ENCODE data around the gene SORCS1.

DNA sequence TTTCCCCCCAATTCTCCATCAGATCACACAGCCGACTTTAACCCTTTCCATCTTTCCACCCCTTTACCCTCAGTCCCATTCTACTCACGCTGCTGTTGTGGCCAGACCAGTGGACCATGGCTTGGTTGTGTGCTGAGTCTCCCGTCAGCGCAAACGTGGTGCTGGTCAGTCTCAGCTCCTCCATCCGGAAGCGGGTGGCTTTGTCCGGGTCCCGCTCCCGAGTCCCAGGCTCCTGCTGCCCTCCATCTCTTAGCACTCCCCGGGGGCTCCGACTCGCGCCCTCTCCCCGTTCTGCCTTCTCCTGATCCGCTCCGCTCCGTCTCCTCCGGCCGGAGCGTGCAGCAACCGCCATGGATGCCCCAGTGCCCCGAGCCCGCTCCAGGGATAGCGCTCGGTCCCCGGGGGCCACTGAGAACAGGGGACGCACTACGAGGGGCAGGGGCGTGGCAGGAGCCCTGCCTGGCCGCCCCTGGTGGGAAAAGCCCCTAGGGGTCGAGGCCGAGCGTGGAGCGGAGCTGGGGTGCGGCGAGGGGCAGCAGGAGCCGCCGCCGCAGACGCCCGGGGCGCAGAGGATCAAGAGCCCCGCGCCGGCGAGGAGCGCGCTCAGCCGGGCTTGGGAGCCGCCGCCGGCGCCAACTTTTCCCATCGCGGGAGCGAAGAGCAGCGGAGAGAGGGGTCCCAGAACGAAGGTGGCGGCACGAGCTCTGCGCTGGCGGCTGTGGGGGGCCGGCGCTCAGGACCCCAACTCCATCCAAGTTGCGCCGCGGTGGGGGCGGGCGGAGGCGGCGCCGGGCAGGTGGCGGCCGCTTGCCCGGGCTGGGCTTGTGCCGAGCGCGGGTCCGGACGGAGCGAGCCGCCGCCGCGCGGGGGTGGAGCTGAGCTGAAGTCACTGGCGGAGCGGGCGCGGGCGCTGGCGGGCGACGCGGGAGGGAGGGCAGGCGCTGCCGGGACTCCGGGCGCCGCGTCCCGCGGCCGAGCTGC, at the start of gene SORCS1:
- TF ChIP-seq TBL1XR1 (IDR thresholded peaks at IDR 0.05; ENCODE audit: borderline replicate concordance, low read length, partially characterized antibody) = no peak
- no peak for TF ChIP-seq EZH2 (conservative IDR thresholded peaks at IDR 0.05; ENCODE audit: low read depth, low read length)
- TF ChIP-seq NR2C2 (CRISPR knock-in tag; IDR thresholded peaks at IDR 0.05; ENCODE audit: borderline replicate concordance) = no peak
- no peak for TF ChIP-seq TCF12 (IDR thresholded peaks at IDR 0.05)
- TF ChIP-seq TCF12 (CRISPR knock-in tag; IDR thresholded peaks at IDR 0.05) = no peak
- TF ChIP-seq ATF7 (IDR thresholded peaks at IDR 0.05) = no peak
- TF ChIP-seq ATF7 (CRISPR knock-in tag; IDR thresholded peaks at IDR 0.05) = no peak
- TF ChIP-seq CTCF (CRISPR knock-in tag; IDR thresholded peaks at IDR 0.05) = no peak
- no peak for TF ChIP-seq FOXK2 (IDR thresholded peaks at IDR 0.05)
- no peak for TF ChIP-seq FOXA3 (CRISPR knock-in tag; IDR thresholded peaks at IDR 0.05)
- TF ChIP-seq MAZ (IDR thresholded peaks at IDR 0.05; ENCODE audit: borderline replicate concordance, low read depth, low read length) = no peak
- TF ChIP-seq MAZ (CRISPR knock-in tag; IDR thresholded peaks at IDR 0.05; ENCODE audit: low read depth) = no peak
- TF ChIP-seq HMGXB4 (CRISPR knock-in tag; IDR thresholded peaks at IDR 0.05; ENCODE audit: borderline replicate concordance in 1 of 2, low read depth in 1 of 2) = no peak
- no peak for TF ChIP-seq ZNF33A (CRISPR knock-in tag; IDR thresholded peaks at IDR 0.05; ENCODE audit: borderline replicate concordance)
- no peak for TF ChIP-seq NCOA1 (CRISPR knock-in tag; IDR thresholded peaks at IDR 0.05)

All from HepG2 (cell line).